Ramos (cell line): Measurements from ENCODE around the gene NUAK1.

Experiments
- in situ Hi-C: fragments of 300-500 bp; cut with MboI; formaldehyde crosslinking; loops from one replicate; pipeline ENCODE4 v1.14.3; 2022; ENCODE audit warnings: low sequenced_read_pairs; ENCODE audit not compliant: unreplicated experiment

NUAK1 gene

DNA sequence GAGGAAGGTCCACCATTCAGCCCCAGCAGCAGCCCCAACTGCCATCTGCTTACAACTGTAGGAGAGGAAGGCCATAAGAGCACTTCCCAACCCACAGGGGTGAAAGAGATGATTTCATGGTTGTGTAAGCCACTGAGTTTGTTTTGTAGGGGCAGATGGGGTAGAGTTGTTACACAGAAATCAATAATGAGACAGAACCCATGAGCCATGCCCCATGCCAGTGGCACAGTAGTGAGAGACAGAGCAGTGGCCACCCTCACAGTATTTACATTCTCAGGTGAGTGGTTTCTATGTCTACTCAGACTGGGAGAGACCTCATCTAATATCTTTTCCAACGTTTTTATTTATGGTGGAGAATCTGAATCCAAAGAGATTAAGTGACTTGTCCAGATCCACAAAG is 68.6 kb downstream of the NUAK1 start:
- in situ Hi-C loops: no loop called here

DNA sequence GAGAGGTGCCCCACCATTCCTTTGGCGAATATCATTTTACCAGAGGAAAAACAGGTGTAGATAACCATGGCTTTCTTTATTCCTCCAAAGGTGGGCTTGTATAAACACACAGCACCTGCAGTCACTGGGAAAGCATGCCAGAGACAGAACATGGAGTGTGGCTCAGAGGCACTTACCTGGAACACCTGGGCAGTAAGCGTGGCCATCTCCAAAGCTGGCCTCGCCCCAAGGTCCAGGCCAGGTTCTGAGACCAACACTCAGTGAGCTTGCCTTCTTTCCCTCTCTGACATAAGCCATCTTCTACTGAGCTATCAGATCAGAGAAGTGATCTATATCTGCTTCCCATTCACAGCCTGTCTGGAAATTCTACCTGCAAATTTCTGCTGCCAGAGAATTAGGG is 70.5 kb downstream of the NUAK1 start:
- in situ Hi-C loops: no loop called here

DNA sequence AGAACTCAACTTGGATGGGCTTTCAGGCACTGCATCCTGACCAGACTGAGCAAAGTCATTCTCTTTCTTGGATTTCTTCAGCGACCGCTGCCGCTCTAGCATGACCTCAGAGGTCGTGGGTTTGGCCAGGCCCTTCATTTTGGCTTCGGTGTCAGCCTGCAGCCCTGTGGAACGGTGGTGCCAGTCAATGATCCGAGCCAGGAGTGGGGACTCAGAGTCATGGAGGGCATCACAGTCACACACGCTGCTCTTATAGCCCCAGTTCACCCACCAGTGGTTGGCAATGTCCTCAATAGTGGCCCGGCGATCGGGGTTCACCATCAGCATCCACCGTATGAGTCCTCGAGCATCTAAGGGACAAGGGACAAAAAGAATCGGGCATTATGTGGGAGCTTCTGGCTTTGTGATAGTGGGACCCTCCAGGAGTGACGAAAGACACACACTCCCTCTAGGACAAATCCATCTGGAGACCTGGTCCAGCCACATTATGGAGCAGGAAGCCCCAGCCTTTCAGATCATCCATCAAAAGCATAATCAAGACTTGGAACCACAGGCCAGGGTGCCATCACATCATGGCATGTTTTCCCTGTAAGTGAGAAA is 71.0 kb downstream of the NUAK1 start:
- in situ Hi-C loops: no loop called here

DNA sequence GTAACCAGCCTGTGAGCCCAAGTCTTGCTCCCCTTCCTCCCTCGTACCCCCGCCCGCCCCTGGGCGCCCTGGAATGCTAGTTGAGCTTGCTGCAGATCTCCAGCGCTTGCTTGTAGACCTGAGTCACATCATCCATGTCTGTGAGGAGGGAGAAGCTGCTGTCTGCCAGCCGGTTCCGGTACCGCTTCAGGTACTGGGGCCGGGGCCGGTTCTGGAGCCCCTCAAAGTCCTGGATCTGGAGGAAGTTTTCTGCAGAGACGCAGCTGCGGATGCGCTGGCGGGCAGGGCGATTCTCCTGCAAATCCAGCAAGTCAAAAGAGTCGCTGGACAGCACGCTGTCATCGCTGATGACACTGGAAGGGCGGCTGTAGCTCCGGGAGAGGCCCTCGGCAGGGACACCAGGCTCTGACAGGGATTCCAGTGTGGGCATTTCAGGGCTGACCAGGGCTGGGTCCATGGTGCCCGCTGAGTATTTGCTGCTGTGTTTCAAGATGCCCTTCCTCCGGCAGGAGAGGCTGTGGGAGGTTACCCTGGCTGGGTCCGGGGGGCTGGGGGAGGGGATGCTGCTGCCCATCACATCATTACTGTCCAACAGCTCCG is 71.9 kb downstream of the NUAK1 start:
- in situ Hi-C loops: no loop called here

DNA sequence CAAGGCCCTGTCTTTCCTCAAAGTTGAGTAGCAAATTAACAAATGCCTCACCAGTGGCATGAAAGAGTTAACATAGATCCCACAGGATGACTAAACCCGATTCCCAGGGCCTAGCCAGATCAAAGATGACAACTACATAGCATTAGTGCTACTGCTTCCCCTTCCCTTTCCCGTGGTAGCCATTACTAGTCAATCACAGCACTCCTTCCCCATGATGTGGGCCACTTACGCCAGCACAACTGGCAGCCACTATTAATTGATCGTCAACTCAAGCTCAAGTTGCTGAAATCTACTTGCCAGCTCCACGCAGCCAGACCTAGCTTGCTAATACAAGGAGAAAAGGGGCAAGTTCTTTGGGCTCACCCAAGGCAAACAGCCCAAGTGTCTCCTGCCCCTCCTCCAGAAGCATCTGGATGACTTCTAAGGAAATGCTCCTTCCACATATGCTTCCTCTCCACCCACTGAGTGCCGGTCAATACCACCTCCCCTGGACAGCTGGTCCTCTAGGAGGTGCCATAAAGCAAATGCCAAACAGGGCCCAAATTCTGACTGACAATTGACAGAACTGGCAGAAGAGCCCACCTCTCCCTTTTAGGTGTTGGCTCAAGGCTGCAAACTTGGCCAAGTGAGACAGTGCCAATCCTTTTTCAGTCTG is 72.6 kb downstream of the NUAK1 start:
- in situ Hi-C loops: no loop called here

DNA sequence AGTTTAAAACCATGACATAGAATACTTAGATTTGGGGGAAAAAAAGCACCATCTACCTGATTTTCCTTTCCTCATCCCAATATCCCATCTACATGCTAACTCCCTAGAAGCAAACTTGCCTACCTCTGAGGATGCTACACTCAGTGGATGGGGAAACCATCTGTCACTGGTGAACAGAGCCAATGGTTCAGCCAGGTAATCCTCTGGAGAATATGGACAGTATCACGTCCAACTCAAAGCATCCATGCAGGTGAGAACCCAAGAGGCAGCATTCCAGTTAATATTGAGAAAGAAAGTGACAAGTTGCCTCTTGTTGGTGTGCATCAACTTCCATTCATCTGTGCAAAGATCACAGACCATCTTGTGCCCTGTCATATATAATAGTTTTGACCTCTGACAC is 73.2 kb downstream of the NUAK1 start:
- in situ Hi-C loops: no loop called here

DNA sequence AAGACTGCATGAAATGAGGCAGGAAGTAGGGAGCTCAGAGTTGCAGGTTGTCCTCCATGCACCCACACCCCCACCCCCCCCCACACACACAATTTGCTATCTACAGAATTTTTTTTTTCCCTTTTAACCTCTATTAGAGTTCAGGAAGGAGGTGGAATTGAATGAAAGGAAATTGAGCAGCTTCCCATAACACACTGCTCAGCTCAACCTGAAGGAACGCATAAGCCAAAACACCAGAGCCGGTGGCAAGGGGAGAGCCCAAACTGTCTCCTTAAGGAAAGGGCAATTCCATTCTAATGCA is 74.1 kb downstream of the NUAK1 start:
- in situ Hi-C loops: no loop called here

DNA sequence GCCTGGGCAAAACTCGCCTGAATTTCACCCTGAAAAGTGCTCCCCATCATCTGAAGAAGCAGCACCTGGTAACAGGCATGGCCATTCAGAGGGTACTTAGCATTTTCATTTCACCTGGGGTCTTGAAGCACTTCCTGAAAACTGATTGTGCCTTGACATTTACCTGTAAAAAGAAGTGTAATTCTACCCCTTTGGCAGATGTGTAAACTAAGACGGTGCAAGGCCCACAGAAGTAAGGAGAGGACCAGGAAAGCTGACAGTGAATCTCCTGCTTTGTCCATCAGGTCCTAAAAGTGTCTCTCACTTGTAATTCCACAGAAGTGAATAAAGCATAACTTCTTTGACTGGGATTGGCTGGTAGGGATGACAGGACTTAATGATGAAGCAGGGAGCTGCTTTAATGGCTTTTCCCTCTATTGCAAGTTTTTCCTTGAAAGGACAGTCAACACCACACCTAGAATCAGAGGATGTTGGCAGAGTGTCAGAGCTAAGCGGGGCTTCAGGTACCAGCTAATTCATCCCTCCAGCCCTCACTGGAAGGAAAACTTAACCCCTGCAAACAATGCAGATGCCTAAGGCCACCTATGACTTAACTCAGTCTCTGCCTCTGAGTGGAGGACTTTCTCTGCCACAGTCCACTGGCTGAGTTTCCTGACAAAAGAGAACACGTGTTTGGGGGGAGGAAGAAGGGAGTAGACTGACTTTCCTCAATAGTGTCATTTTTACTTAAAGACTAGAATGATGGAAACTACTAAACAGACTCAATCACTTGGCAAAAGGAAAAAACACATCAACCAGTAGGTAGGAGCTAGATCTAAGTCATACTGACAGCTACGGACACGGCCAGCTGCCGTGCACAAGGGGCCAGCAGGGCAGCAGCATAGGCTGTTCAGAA is 74.7 kb downstream of the NUAK1 start:
- in situ Hi-C loops: no loop called here

DNA sequence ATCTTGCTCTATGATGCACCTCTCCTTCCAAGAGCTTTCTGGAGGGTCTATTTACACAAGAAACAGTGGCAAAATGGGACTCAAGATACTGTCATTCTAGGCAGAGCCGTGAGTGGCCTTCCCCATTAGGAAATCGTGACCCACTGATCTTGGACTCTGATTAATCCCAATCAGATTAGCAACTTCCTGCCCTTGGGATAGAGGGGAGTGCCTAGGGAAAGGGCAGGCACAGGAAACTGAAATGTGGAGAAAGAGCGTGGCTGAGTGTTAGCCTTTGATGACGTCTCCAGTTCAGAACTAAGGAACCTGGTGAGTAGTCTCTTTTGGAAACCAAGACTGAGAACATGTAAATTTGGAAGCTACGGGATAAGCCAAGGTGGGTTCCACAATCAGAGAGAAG is 76.1 kb downstream of the NUAK1 start:
- in situ Hi-C loops: no loop called here

DNA sequence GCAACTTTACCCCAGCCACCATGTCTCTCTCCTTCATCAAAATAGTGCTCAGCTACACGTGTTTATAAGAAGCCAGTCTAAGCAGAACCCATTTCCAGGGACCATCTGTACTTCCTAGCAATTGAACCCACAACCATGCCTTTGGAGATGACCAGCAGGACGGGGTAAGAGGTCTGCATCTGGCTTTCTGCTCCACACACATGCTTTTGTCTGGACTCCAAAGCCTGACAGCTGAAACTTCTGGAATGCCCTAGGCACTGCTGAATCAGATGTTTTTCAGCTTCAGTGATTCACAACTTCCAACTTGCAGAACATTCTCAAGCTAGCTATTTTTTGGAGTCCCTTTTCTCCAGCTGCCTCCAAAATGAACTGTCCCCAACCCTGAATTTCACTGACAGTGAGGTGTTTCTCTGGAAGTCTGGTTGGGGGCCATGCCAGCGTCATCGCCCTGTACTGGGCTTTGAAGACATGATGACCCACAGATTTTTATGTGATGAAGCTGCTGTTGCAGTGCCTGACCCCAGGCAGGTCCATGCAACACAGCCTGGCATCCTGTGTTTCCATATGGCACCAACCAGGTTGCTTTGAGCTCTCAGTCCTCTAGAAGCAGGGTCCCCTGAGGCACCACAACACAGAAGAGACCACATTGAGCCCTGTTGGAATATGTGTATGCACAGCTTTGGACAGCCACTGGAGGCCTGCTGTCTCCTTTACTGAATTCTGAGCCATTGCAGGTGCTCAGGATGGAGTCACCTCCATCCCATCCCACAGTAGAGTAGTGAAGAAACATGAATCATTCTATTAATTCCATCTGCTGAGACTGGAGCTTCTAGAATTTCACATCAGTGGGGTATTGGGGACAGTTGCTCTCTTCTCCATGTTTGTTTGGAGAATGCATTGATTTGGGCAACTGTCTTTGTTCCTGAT is 80.2 kb downstream of the NUAK1 start:
- in situ Hi-C loops: no loop called here

DNA sequence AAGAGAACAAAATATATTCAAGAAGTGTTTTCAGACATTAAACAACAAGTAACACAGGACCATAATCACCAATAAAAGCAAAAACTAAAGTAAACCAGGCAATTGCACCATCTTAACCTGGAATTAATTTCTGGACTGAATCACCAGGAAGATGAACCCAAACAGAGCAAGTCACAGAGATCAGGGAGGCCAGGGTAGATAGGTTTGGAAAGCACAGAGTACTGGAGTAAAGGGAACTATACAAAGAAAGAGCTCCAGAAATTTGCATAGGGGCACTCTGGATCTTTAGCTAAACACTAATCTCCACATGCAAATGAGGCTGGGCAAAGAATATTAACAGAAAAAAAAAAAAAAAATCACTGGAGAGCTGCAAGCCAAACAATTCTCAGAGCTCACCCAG is 84.7 kb downstream of the NUAK1 start:
- in situ Hi-C loops: no loop called here

DNA sequence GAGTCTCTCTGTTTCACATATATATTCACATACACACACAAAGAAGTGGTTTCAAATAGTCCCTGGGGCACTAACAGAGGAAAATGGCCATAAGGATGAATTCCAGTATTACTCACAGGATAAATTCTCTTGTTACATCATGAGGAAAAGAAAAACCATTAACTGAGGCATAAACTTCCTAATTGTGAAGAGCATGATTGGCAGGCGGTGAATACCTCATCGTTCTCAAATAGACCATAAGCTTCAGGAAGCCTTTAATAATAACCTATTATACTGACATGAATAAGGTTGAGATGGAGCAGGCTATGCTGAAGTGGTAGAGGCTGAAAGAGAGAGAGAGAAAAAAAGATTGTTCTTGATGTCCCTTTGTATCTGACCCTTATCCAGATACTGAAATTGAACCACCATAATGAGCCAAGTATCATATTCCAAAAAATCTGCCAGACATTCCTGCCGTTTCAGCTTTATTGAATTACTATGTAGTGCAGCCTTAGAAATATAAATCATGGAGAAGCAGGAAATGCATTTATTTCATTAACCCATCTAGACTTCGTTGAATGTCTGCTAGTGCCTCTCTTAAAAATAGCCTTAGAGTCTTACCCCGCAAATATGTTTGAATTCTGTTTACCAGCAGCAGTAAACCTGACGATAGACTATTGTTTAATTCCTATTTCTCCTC is 86.8 kb downstream of the NUAK1 start:
- in situ Hi-C loops: no loop called here

DNA sequence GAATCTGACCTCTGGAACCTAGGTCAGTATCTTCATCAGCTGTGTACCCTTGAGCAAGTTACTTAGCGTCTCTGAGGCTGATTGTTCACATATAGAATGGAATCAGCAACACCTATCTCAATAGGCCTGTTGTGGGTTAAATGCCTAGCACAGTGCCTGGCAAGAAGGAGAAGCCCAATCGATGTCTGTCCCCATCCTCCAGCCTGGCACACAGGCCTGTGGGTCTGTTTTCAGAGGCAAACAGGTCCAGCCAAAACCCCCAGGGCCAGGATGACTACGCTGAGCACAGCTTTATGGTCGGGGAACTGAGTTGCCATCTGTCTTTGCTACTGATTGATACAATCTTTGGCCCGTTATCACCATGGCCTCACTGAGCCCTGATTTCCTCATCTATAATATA is 89.2 kb downstream of the NUAK1 start:
- in situ Hi-C loops: no loop called here

DNA sequence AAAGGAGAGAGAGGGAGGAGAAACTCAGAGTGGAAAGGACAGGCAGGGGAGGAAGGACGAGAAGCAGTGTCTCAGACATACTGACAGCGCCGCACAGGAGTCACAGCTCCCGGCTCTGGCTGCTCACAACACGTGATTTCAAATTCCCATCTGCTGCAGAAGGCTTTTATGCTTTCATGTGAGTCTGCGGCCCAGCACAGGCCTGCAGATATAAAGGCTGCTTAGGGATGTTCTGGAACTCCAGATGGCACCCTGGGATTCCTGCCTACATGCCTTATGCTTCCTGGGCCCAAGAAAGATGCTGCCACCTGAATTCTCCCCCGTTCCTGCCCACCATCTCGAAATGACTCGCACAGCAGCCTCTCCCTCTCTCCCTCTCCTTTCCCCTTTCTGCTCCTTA is 89.6 kb downstream of the NUAK1 start:
- in situ Hi-C loops: no loop called here

DNA sequence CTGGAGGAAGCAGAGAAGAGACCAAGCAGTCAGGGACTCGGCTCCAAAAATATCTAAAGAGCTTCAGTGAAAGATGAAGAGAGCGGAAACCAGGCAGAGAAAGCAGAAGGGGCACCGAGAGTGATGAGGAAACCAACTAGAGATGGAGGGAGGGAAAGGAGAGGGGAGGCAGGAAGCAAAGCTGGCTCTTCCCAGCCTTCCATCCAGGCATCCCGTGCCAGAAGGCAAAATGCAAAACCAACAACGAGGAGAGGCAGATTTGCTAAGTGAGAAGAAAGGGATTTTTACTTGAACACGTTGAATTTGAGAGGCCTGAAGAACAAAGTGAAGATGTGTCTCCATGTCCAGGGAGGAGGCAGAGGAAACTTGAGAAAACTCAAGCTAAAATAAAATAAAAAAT is 90.1 kb downstream of the NUAK1 start:
- in situ Hi-C loops: no loop called here

DNA sequence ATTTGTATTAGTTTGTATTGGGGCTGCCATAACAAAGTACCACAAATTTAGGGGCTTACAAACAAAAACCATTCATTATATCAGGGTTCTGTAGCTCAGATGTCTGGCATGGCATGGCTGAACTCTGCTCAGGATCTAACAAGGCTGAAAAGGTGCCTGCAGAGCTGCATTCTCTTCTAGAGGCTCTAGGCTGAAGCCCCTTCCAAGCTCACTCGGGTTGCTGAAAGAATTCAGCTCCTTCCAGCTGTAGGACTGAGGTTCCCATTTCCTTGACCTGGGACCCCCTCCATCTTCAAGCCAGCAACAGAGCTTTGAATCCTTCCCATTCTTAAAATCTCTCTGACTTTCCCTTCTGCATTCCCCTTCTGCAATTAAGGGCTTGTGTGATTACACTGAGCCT is 90.7 kb downstream of the NUAK1 start:
- in situ Hi-C loops: no loop called here

DNA sequence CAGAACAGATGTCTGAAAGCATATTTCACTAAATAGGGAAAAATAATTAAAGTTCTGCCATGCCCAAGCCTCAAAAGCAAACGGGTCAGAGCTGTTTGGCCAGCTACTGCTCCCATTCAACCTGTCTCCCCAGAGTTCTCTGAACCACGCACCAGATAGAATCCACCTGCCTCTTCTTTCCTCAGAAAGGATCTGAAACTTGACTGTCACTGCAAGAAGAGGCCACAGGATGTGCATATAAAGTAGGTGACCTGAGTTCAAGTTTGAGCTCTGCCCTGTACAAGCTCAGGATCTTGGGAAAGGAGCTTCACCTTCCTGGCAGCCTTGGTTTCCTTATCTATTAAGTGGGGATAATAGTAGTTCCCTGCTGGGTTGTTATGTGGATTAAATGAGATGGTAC is 91.8 kb downstream of the NUAK1 start:
- in situ Hi-C loops: no loop called here

DNA sequence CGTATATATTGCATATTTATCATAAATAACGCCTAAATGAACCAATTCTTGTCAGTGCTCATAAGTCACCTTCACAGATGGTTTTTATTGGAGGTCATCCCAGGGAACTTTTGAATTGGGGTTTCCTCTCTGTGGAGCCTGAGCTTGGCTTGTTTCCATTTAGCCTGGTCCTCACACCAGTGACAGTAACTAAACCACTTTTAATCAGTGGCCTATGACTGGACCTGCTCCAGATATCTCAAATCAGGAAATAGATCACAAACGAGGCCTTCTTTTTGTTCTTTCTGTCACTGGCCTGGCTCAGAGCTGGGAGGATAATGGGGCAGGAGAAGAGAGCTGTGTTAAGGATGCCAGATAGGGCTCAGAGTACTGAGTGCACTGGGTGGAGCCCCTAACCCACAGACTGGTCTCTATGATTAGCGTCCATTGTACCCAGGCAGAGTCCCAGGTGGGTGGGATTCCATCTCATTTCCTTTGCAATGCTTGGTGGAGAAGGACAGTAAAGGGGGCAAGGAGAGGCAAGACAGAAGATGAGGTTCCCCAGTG is 92.4 kb downstream of the NUAK1 start:
- in situ Hi-C loops: no loop called here

DNA sequence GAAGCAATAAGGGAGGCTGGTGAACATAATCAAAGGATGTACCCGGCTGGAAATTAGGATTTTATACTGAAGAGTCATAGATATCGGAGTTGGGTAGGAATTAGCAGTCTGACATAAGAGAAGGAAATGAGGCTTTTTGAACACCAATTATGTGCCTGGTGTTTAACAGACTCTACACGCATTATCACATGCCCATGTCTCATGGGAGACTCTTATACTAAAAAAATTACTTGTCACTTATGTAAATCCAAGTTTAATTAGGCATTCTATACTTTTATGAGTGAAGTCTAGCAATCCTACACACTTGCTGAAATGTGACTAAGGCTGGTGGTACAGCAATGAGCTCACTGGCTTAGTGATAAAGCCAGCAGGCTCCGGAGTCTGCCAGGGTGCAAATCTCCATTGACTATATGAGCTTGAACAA is 93.5 kb downstream of the NUAK1 start:
- in situ Hi-C loops: no loop called here
